ENCODE results near the gene ZNF783. TPM values are rescaled to one million over a fixed set of nuclear protein-coding genes. Genes with fewer than 3 reads are reported as not detected.

Gene ZNF783
- total and polyA plus RNA-seq, 8 donors: 11.5 to 21.9 (median 16.2) TPM

DNA sequence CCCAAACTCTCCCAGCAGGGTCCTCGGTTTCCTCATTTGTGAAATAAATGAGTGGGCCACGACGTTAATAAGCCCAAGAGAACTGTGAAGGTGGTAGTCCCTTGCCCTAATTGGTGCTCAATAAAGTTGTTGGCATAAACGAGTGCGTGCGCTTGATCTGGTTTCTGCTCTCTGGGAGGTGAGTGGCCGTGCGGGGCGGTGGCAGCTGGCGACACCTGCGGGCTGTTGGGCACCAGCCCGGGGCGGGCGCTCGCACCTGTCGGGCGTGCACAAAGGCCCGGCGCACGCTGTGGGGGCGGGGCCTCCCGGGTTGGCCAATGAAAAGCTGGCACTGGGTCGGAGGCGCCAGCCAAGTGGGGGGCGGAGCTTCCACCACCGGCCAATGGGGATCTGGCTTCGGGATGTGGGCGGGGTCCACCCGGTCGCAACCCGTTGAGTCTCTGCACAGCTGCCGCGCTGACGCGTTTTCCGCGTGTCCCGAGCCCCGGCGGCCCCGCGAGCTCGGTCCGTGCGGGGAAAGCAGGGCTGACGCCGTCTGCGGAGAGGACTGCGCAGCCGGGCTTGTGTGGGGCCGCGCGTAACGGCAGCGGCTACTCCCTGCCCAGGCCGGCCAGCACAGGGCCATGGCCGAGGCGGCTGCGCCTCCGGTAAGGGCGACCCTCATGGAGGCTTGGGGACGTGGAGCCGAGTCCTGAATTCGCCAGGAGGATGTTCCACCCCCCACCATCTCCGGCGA lies 23.0 kb downstream of the ZNF783 start:
- H3K4me1 ChIP-seq: peaks cover 0 to 16% of the 10 kb centered on the region in 2 donors
- DNase-seq: peak; percentile 77 to 96 (median 94)
- ATAC-seq: peak; percentile 99
- H3K4me3 ChIP-seq: peak overlapping the region; percentile 57 to 81
- no peaks in the 10 kb centered on the region for H3K9me3 ChIP-seq
- TF ChIP-seq, protein P1, sequence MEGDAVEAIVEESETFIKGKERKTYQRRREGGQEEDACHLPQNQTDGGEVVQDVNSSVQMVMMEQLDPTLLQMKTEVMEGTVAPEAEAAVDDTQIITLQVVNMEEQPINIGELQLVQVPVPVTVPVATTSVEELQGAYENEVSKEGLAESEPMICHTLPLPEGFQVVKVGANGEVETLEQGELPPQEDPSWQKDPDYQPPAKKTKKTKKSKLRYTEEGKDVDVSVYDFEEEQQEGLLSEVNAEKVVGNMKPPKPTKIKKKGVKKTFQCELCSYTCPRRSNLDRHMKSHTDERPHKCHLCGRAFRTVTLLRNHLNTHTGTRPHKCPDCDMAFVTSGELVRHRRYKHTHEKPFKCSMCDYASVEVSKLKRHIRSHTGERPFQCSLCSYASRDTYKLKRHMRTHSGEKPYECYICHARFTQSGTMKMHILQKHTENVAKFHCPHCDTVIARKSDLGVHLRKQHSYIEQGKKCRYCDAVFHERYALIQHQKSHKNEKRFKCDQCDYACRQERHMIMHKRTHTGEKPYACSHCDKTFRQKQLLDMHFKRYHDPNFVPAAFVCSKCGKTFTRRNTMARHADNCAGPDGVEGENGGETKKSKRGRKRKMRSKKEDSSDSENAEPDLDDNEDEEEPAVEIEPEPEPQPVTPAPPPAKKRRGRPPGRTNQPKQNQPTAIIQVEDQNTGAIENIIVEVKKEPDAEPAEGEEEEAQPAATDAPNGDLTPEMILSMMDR (IDR thresholded peaks at IDR 0.05): no peak
- H3K27me3 ChIP-seq: no peaks in the 10 kb centered on the region
- peaks cover 0 to 26% of the 10 kb centered on the region in 2 donors for H3K36me3 ChIP-seq
- intact Hi-C loops (cut with DNase I): no loop called here
- H3K27ac ChIP-seq: no peak overlapping the region

DNA sequence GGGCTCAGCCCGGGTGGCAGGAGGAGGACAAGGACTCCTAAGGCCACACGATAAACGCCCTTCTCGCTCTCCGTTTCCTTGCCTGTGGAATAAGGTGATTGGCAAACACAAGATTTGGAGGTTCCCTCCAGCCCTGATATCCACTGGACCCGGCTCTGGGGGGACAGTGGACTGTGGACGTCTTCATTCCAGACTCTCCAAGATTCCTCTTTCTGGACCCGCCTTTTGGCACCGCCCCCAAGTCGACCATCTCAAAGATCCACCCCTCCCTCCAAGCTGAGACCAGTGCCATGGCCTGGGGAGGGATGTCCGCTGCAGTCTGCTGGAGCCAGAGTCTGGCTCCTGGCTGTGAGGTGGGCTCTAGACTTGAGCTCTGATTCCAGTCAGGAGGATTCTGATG lies 23.6 kb downstream of the ZNF783 start:
- Histone ChIP-seq H3K27me3 (no peaks in the 10 kb centered on the region), H3K27ac (no peak overlapping the region), H3K36me3 (peaks cover 0 to 26% of the 10 kb centered on the region in 2 donors), H3K9me3 (no peaks in the 10 kb centered on the region), H3K4me3 (peak overlapping the region; percentile 57 to 81), H3K4me1 (peaks cover 0 to 16% of the 10 kb centered on the region in 2 donors)
- TF ChIP-seq, protein P1 (IDR thresholded peaks at IDR 0.05): no peak
- peak; percentile 5 for ATAC-seq
- intact Hi-C loops (cut with DNase I): no loop called here
- DNase-seq: peak in 3 of 4 donors; percentile 14 to 54 (median 32)

DNA sequence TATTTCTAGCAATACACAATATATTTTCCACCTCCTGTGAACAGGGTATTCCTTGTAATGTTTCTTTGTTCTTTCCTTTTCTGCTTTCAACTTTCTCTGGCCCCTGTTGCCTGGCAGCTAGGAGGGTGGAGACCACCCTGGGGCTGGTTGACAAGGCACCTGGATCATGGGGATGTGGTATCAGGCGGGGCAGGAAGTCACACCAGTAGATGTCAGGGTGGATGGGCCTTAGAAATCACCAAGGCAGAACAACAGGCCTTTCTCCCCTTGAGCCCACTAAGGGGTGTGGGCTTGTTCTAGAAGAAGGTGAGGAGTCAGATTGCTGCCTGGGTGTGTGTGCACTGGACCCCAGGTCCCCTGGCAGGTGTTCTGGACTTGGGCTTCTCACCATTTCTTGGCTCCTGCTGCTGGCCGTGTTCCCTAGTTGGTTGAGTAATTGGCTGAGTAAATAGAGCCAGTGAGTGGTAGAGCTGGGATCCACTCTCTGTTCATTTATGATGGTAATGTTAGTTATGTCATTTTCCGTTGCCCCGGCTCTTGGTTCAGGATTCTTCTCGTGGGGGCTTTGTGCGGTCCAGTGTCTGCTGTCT lies 24.9 kb downstream of the ZNF783 start:
- no peak for ATAC-seq
- intact Hi-C loops (cut with DNase I): no loop called here
- no peak overlapping the region for H3K27ac ChIP-seq
- peak in 1 of 4 donors; percentile 19 for DNase-seq
- H3K9me3 ChIP-seq: no peaks in the 10 kb centered on the region
- TF ChIP-seq, protein P1 (IDR thresholded peaks at IDR 0.05): no peak
- no peaks in the 10 kb centered on the region for H3K27me3 ChIP-seq
- H3K4me3 ChIP-seq: no peak overlapping the region
- H3K4me1 ChIP-seq: peaks cover 0 to 16% of the 10 kb centered on the region in 2 donors
- peaks cover 0 to 13% of the 10 kb centered on the region in 2 donors for H3K36me3 ChIP-seq

DNA sequence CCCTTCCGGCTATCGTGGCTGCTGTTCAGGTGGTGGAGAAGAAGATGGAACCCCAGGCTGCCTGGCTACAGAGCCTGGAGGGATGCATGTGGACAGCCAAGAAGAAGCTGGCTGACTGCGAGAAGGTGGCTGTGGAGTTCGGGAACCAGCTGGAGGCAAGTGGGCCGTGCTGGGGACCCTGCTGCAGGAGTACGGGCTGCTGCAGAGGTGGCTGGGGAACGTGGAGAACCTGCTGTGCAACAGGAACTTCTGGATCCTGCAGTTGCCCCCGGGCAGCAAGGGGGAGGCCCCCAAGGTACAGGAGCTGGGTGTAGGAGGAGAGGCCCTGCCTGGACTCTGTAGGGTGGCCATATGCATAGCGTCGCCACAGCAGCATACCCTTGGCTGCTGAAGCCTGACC lies 25.6 kb downstream of the ZNF783 start:
- ATAC-seq: no peak
- Histone ChIP-seq H3K9me3 (no peaks in the 10 kb centered on the region), H3K27me3 (no peaks in the 10 kb centered on the region), H3K4me3 (no peak overlapping the region), H3K4me1 (peaks cover 0 to 16% of the 10 kb centered on the region in 2 donors), H3K36me3 (peaks cover 0 to 7% of the 10 kb centered on the region in 2 donors), H3K27ac (no peak overlapping the region)
- peak in 2 of 4 donors; percentile 6 to 51 for DNase-seq
- TF ChIP-seq, protein P1 (IDR thresholded peaks at IDR 0.05): no peak
- intact Hi-C loops (cut with DNase I): no loop called here

DNA sequence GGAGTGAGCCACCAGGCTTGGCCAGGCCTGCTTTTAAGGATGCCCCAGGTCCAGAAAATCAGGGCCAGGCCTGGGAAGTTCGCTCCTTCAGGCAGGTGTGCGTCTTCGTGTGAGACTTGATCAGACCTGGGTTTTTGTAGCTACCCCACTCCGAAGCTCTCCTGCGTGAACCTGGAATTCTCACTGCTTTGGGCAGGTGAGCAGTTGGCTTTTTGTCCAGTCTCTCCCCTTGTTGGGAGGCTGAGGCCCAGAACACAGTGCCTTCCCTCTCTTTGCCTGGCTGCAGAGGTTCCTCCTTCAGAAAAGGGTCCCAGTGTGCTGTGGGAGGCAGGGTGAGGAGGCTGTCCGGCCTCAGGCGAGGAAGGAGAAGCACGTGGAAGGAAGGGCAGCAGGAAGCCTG lies 27.3 kb downstream of the ZNF783 start:
- TF ChIP-seq, protein P1 (IDR thresholded peaks at IDR 0.05): no peak
- H3K4me1 ChIP-seq: peaks cover 0 to 15% of the 10 kb centered on the region in 2 donors
- no peak overlapping the region for H3K27ac ChIP-seq
- no peaks in the 10 kb centered on the region for H3K27me3 ChIP-seq
- peak in 1 of 4 donors; percentile 36 for DNase-seq
- H3K4me3 ChIP-seq: no peak overlapping the region
- intact Hi-C loops (cut with DNase I): no loop called here
- no peak for ATAC-seq
- H3K9me3 ChIP-seq: no peaks in the 10 kb centered on the region
- H3K36me3 ChIP-seq: peaks cover 0 to 17% of the 10 kb centered on the region in 2 donors
